GM21786 (cell line): Measurements from ENCODE around the gene PLOD1.

Experiments
- ATAC-seq: cut with Tn5 transposase; IDR thresholded peaks from one replicate; pipeline ENCODE4 v1.9.1; 2021; ENCODE audit not compliant: unreplicated experiment

Gene PLOD1

GRCh38 chr1:11977625-11978024, 43.1 kb downstream of the PLOD1 start:
- no peak for ATAC-seq

- ATAC-seq, result no peak
These were observed 43.8 kb downstream of the PLOD1 start for GRCh38 chr1:11978301-11978700.

- ATAC-seq, result no peak
These were observed 44.7 kb downstream of the PLOD1 start for GRCh38 chr1:11979028-11979850.

GRCh38 chr1:11979851-11980675, 45.5 kb downstream of the PLOD1 start, which contains the start of gene MFN2:
MFN2 (plus strand) TSS chr1:11980444; CDS start chr1:11989169, 8,725 bp downstream.
- ATAC-seq, result peak; percentile 87

- no peak for ATAC-seq
These were observed 46.1 kb downstream of the PLOD1 start for GRCh38 chr1:11980676-11980972.

GRCh38 chr1:11981378-11982009, 47.0 kb downstream of the PLOD1 start:
- no peak for ATAC-seq

GRCh38 chr1:11982010-11982392, 47.5 kb downstream of the PLOD1 start:
- ATAC-seq, result no peak

GRCh38 chr1:11984121-11984520, 49.6 kb downstream of the PLOD1 start:
- ATAC-seq, result no peak

GRCh38 chr1:11984576-11984975, 50.1 kb downstream of the PLOD1 start:
- ATAC-seq, result no peak

GRCh38 chr1:11985171-11985570, 50.7 kb downstream of the PLOD1 start:
- ATAC-seq, result no peak

- ATAC-seq, result no peak
These were observed 51.3 kb downstream of the PLOD1 start for GRCh38 chr1:11985851-11986250.

- ATAC-seq, result no peak
These were observed 55.2 kb downstream of the PLOD1 start for GRCh38 chr1:11989669-11990068.

GRCh38 chr1:11990303-11991032, 56.0 kb downstream of the PLOD1 start:
- no peak for ATAC-seq

- ATAC-seq, result no peak
These were observed 57.6 kb downstream of the PLOD1 start for GRCh38 chr1:11991969-11992676.

GRCh38 chr1:11997081-11997850, 62.7 kb downstream of the PLOD1 start:
- no peak for ATAC-seq

GRCh38 chr1:11998636-11999035, 64.1 kb downstream of the PLOD1 start:
- ATAC-seq, result no peak

- no peak for ATAC-seq
These were observed 64.7 kb downstream of the PLOD1 start for GRCh38 chr1:11999236-11999635.

GRCh38 chr1:12001249-12001917, 66.9 kb downstream of the PLOD1 start:
- ATAC-seq, result no peak

GRCh38 chr1:12001996-12002493, 67.5 kb downstream of the PLOD1 start:
- ATAC-seq, result no peak
